KMS-11 (cell line): ENCODE measurements around the gene ATP8A2.

Experiments used
- H2AFZ ChIP-seq: fragments of 200-600 bp; sonication (generic); 2 replicates; pipeline ENCODE4 v1.6.1; 2016; ENCODE audit warnings: antibody characterized with exemption, mixed run types, low read depth
- H3K27ac ChIP-seq: fragments of 200-600 bp; sonication (generic); 2 replicates; pipeline ENCODE4 v1.6.1; 2016; ENCODE audit warnings: mild to moderate bottlenecking, mixed run types
- H3K27me3 ChIP-seq: fragments of 200-600 bp; sonication (generic); 2 replicates; pipeline ENCODE4 v1.6.1; 2017; ENCODE audit warnings: mild to moderate bottlenecking, low read depth, mixed run types, moderate library complexity; ENCODE audit not compliant: insufficient read depth
- H3K36me3 ChIP-seq: fragments of 200-600 bp; sonication (generic); 2 replicates; pipeline ENCODE4 v1.6.1; 2017; ENCODE audit warnings: mild to moderate bottlenecking, mixed run types; ENCODE audit not compliant: insufficient read depth
- H3K4me1 ChIP-seq: fragments of 200-600 bp; sonication (generic); 2 replicates; pipeline ENCODE4 v1.6.1; 2016; ENCODE audit warnings: mild to moderate bottlenecking, low read depth, mixed run types; ENCODE audit not compliant: poor library complexity, severe bottlenecking
- H3K4me2 ChIP-seq: fragments of 200-600 bp; sonication (generic); 2 replicates; pipeline ENCODE4 v1.7.0; 2016; ENCODE audit warnings: mild to moderate bottlenecking, mixed run types
- H3K4me3 ChIP-seq: fragments of 200-600 bp; sonication (generic); IDR thresholded peaks from 2 replicates; pipeline ENCODE4 v1.6.1; 2017; ENCODE audit warnings: low read depth, low read length, mixed read lengths; ENCODE audit not compliant: insufficient read depth
- H3K79me2 ChIP-seq: fragments of 200-600 bp; sonication (generic); 2 replicates; pipeline ENCODE4 v1.6.1; 2016; ENCODE audit warnings: low read depth, mixed run types; ENCODE audit not compliant: insufficient read depth
- H3K9ac ChIP-seq: fragments of 200-600 bp; sonication (generic); 2 replicates; pipeline ENCODE4 v1.6.1; 2016; ENCODE audit warnings: mild to moderate bottlenecking, mixed run types
- H4K20me1 ChIP-seq: fragments of 200-600 bp; sonication (generic); 2 replicates; pipeline ENCODE4 v1.6.1; 2016; ENCODE audit warnings: mild to moderate bottlenecking, mixed run types; ENCODE audit not compliant: insufficient read depth
- TF ChIP-seq, protein P1 (sequence below): fragments of 200-600 bp; sonication (generic); conservative IDR thresholded peaks from 2 replicates; pipeline ENCODE4 v1.6.1; 2017; ENCODE audit warnings: low read depth, mild to moderate bottlenecking, antibody characterized with exemption, low read length, moderate library complexity, mixed read lengths

ATP8A2 gene

DNA sequence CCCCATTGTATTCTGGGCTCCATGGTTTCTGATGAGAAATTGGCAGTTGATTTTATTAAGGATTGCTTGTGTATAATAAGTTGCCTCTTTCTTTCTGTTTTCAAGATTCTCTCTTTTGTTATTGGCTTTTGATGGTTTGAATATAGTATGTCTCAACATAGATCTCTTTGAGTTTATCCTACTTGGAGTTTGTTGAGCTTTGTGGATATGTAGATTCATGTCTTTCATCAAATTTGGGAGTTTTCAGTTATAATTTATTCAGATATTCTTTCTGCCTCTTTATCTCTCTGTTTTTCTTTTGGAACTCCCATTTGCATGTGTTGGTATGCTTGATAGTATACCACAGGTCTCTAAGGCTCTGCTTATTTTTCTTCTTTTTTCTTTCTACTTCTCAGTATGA, 296.6 kb downstream of the ATP8A2 start:
- no peak overlapping the region for H3K4me2 ChIP-seq
- no peak overlapping the region for H2AFZ ChIP-seq
- no peaks in the 10 kb centered on the region for H3K79me2 ChIP-seq
- TF ChIP-seq, protein P1, sequence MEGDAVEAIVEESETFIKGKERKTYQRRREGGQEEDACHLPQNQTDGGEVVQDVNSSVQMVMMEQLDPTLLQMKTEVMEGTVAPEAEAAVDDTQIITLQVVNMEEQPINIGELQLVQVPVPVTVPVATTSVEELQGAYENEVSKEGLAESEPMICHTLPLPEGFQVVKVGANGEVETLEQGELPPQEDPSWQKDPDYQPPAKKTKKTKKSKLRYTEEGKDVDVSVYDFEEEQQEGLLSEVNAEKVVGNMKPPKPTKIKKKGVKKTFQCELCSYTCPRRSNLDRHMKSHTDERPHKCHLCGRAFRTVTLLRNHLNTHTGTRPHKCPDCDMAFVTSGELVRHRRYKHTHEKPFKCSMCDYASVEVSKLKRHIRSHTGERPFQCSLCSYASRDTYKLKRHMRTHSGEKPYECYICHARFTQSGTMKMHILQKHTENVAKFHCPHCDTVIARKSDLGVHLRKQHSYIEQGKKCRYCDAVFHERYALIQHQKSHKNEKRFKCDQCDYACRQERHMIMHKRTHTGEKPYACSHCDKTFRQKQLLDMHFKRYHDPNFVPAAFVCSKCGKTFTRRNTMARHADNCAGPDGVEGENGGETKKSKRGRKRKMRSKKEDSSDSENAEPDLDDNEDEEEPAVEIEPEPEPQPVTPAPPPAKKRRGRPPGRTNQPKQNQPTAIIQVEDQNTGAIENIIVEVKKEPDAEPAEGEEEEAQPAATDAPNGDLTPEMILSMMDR = no peak
- H3K27ac ChIP-seq = no peak overlapping the region
- no peaks in the 10 kb centered on the region for H3K36me3 ChIP-seq
- H3K27me3 ChIP-seq = no peaks in the 10 kb centered on the region
- no peak overlapping the region for H3K9ac ChIP-seq
- H4K20me1 ChIP-seq = no peaks in the 10 kb centered on the region
- no peaks in the 10 kb centered on the region for H3K4me1 ChIP-seq
- H3K4me3 ChIP-seq = no peak overlapping the region

DNA sequence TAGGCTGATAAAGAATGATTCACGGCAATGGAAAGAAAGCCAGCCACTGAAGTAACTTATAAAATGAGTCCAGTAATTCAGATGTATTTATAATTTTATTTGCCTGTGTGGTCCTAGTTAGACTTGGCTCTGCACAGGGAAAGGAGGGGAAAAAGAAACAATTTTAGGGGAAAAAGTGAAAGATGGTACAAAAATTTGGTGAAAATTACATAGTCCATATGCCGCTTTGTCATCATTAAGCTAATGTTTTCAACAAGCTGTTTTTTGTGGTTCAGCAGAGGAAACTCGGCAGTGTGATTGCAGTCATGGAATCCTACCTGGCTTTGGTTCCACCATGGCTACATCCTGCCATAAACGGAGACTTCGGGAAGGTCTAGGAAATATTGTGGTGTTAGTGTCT, 301.9 kb downstream of the ATP8A2 start:
- H2AFZ ChIP-seq = no peak overlapping the region
- TF ChIP-seq, protein P1 = no peak
- H3K4me3 ChIP-seq = no peak overlapping the region
- no peaks in the 10 kb centered on the region for H3K79me2 ChIP-seq
- H3K36me3 ChIP-seq = no peaks in the 10 kb centered on the region
- H3K27ac ChIP-seq = no peak overlapping the region
- no peaks in the 10 kb centered on the region for H4K20me1 ChIP-seq
- H3K4me2 ChIP-seq = no peak overlapping the region
- H3K27me3 ChIP-seq = no peaks in the 10 kb centered on the region
- H3K4me1 ChIP-seq = no peaks in the 10 kb centered on the region
- H3K9ac ChIP-seq = no peak overlapping the region

DNA sequence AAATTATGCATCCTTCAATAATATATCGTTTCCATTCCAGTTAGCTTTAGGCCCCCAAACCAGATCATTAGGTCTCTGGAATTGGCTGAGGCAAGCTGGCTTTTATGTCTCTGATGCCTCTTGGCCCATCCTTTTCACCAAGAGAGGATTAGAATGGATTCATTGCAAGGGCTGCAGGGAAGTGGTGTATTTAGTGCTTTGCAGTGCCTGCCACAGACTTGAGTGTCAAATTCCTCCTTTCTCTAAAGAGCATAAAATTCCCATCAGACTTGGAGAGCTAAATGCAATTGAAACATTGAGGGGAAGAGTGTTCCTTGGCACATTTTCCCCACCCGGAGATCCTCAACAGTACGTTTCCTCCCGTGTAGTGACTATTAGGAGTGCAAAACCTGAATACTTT, 302.6 kb downstream of the ATP8A2 start:
- H3K36me3 ChIP-seq = no peaks in the 10 kb centered on the region
- H3K27ac ChIP-seq = no peak overlapping the region
- no peak overlapping the region for H3K4me3 ChIP-seq
- H3K27me3 ChIP-seq = no peaks in the 10 kb centered on the region
- H4K20me1 ChIP-seq = no peaks in the 10 kb centered on the region
- H3K4me2 ChIP-seq = no peak overlapping the region
- H2AFZ ChIP-seq = no peak overlapping the region
- no peak overlapping the region for H3K9ac ChIP-seq
- no peaks in the 10 kb centered on the region for H3K79me2 ChIP-seq
- TF ChIP-seq, protein P1 = no peak
- no peaks in the 10 kb centered on the region for H3K4me1 ChIP-seq

DNA sequence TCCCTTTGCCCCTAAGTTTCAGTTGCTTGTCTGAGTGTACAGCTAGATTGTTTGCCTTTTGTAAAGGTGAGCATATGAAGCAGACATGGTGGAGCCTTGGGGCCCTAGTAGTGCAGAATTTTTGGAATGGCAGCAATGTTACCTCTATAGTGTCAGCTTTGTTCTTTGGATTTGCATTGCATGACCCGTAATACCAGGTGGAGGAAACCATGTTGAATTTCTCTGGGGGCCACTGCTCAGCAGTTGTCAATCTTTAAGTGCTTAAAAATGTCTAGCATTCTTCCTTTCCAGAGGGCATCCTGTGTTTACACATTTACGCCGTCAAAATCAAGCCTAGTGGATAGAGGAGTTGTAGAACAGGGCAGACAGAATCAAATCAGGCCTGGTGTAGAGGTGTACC, 303.3 kb downstream of the ATP8A2 start:
- Histone ChIP-seq H4K20me1 (no peaks in the 10 kb centered on the region), H3K36me3 (no peaks in the 10 kb centered on the region), H3K4me1 (no peaks in the 10 kb centered on the region), H3K79me2 (no peaks in the 10 kb centered on the region), H3K4me2 (no peak overlapping the region), H2AFZ (no peak overlapping the region), H3K4me3 (no peak overlapping the region), H3K9ac (no peak overlapping the region), H3K27me3 (no peaks in the 10 kb centered on the region), H3K27ac (no peak overlapping the region)
- TF ChIP-seq, protein P1 = no peak
